Daoy (cell line): ENCODE results near the gene FADD. TPM values are rescaled to one million over a fixed set of nuclear protein-coding genes. Genes with fewer than 3 reads are reported as not detected.
"Not testable (repeated sequence)": the region's sequence is repeated elsewhere in the genome, so short reads cannot be mapped to it uniquely, and the experiment has no call there.

Experiments used
- DNase-seq: peaks from one replicate; pipeline ENCODE4 v3.0.0-alpha.2; 2015; ENCODE audit warnings: low read depth
- total RNA-seq: library from RNA; depleted of rRNA; stranded (reverse); fragments of >200 nt; shearing (Covaris generic); gene quantifications from 2 replicates; pipeline ENCODE4 v1.2.3, GENCODE V29; 2014

The FADD gene
- total RNA-seq, 1 experiment from 2014 or later: 59.3 TPM

DNA sequence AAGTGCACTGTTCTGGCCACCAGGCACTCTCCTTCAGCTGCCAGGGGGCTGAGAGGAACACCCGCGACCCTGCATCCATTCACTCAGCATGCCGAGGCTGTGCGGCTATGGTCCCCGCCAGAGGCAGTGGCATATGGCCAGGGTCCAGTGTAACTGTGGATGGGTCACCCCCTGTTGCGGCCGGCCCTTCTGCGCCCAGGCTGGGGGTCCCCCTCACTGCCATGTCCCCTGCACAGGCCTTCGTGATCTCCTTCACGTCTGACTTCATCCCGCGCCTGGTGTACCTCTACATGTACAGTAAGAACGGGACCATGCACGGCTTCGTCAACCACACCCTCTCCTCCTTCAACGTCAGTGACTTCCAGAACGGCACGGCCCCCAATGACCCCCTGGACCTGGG lies 20.8 kb upstream of the FADD start:
- no peak for DNase-seq

DNA sequence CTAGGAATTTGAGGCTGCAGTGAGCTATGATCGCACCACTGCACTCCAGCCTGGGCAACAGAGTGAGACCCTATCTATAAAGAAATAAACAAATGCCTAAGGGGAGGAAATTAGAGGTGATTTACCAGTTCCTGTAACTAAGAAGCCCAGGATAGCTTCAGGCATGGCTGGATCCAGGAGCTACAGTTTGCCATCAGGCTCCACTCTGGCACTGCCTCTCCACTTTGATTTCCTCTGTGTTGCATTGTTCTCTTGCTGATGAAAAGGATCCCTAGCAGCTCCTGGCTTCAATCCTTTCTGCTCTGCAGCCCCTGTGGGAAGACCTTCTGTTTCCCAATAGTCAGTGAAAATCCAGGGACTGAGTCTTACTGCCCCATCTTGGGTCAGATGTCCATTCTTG lies 20.1 kb upstream of the FADD start:
- DNase-seq: no peak

DNA sequence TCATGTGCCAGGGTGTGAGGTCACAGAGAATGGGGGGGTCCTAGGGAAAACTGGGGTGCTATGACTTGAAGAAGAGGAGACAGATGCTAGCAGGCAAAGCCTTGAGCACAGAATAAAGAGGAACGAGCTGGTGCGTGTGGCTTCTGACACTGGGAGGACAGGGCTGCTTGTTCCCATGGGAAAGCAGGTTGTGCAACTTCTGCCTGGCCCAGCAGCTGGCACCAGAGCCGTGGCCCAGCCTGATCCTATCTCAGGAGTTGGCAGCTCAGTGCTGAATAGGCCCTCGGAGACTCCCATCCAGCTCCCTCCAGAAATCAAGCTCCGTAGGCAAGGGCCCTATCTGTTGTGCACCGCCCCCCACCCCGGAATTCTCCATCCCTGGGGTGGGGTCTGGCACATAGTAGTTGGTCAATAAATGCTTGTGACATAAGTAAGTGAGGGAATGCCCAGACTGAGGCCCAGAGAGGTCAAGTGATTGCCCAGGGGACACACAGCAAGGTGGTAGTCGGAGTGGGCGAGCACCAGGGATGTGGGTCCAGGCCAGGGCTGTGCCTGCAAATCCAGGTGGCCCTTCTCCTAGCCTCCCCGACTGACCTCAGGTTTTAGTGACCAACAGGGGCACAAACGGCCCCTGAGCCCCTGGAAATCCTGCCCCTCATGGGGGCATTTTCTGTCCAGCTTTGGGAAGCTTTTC lies 19.5 kb upstream of the FADD start:
- no peak for DNase-seq

DNA sequence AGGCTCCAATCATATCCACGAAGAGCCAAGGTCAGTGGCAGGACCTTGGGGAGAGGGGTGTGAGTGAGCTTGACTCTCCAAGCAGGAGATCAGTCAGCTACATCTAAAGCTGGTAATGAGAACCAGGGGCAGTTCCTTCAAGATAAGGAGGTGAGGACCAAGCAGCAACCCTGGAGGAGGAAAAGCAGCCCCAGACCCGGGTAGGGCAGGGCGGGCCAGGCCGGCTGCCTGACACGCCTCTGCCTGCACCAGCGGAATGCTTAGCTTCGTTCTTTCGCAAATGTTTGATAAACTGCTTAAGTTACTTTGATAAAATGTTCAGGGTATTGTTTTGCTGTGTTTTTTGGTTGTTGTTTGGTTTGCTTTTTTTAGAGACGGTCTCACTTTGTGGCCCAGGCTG lies 18.7 kb upstream of the FADD start:
- DNase-seq: no peak

DNA sequence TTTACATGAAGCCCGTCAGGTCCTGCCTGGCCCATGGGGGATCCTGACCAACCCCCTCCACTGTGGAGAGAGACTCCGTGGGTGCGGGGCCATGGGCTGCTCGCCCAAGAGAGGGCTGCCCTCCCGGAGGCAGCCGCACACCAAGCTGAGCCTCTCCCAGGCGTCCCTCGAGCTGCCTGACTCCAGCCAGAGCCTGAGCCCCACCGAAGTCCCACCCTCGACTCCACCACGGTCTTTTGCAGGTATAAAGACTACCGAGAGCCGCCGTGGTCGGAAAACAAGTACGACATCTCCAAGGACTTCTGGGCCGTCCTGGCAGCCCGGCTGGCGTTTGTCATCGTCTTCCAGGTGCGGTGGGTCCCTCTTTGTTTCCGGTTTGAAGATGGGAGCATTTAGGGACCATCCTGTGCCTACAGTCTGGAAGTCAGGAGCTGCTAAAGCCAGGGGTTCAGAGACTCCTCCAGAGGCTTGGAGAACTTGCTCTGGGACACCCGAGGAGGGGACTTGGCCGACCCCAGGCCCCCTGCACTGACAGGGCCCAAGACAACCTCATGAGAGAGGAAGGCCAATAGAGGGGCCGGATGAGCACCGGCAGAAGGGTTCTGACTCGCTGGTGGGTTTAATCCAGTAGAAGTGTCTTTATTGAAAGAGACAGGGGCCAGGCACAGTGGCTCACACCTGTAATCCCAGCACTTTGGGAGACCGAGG lies 17.6 kb upstream of the FADD start:
- no peak for DNase-seq

DNA sequence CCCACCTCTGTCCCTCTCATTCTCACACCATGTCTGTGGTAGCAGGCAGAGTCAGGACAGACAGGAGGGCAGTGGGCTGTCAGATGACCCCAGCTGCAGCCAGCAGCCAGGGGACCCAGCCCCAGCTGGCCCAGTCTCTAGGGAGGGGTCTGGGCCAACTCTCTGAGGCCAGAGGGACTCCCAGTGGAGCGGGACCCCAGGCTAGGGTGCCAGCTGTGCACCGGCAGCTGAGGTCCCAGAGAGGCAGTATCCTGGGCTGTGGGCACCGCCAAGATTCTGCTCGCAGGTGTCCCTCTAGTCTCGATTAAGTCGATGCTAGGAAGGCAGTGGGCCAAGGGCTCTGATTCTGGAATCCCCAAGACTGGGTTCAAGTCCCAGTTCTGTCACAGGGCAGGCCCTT lies 16.7 kb upstream of the FADD start:
- DNase-seq: no peak

DNA sequence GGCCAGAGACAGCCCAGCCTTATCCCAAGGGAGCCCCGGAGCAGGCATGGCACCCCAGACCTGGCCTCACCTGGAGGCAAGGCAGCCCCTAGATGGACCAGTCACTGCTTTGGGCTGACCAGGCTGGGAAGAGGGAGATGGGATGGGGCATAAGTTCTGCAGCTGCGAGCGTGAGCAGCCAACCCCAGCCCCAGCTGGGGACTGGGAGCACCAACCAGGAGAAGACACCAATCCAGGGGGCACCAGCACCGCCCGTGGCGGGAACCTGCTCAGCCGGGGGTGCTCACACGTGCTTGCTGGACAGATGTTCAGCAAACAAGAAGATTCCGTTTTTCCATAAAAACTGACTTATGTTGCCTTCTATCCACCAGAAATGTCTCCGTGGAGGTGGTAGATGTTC lies 16.2 kb upstream of the FADD start:
- no peak for DNase-seq

DNA sequence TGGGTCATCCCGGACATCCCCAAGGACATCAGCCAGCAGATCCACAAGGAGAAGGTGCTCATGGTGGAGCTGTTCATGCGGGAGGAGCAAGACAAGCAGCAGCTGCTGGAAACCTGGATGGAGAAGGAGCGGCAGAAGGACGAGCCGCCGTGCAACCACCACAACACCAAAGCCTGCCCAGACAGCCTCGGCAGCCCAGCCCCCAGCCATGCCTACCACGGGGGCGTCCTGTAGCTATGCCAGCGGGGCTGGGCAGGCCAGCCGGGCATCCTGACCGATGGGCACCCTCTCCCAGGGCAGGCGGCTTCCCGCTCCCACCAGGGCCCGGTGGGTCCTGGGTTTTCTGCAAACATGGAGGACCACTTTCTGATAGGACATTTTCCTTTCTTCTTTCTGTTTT lies 15.3 kb upstream of the FADD start:
- DNase-seq: no peak

DNA sequence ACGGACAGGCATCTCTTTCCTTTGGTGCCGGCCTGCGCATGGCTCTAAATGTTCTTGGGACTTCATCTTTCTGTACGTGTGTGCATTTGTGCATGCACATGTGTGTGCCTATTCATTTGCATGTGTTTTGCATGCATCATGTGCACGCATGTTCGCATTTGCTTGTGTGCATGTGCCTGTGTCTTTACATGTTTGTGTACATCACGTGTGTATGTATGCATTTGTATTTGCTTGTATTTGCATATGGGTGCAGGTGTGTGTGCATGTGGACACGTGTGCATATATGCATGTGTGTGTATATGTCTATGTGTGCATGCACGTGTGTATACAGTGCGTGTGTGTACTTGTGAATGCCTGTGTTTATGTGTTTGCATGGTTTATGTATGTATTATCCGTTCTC lies 13.5 kb upstream of the FADD start:
- DNase-seq: no peak

DNA sequence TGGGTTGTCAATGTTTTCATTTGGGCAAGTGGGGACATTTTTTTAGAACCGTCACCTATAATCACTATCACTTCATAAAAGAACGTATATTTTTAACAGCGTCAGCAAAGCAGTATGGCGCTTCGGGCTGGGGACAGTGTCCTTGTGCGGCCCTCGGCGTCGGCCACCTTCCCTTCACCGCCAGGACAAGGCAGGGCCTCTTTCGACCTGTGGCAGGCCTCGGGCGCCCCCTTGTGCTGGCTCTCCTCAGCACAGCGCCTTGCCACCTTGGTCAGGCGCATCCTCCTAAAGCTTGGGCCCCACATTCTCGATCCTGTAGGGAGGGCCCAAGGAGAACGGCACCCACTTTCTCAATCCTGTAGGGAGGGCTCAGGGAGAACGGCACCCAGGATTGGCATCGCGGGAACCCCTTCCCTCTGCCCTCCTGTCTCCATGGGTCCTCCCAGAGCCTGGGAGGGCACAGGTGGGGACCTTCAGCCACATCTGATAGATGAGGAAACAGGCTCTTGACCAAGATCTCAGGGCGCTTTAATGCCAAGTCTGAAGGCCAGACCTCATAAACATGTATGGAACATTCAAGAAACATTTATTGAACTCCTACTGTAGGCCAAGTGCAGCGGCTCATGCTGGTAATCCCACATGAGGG lies 11.5 kb upstream of the FADD start:
- DNase-seq: peak; percentile 73

DNA sequence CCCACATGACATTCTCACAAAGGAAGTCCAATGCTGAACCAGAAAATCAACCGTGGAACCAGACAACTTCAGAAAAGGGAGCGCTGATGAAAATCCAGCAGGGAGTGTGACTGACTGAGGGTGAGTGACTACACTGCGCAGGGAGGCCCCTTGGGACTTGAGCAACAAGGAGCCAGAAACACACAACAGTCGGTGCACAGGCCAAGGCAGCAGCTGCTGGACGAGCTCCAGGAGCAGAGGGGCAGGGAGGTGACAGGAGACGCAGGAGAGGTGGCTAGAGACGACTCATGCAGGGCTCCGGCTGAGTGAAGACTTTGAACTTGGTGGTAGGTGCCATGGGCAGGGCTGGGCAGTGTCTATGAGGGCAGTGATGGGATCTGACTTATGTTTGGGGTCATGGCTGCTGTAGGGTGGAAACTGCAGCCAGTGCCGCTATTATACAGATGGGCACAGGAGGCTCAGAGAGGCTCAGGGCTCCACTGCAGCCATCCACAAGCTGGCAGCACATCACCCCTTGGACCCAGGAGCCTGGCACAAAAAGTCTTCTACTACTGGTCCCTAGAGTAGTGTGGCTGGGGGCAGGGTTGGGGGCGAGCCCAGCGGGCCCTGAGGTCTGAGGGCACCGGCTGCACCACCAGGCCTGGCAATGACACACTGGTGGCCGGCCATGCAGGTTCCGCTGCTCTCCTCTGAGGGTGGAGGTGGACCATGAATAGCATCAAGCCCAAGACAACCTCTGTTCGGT lies 10.3 kb upstream of the FADD start:
- no peak for DNase-seq

DNA sequence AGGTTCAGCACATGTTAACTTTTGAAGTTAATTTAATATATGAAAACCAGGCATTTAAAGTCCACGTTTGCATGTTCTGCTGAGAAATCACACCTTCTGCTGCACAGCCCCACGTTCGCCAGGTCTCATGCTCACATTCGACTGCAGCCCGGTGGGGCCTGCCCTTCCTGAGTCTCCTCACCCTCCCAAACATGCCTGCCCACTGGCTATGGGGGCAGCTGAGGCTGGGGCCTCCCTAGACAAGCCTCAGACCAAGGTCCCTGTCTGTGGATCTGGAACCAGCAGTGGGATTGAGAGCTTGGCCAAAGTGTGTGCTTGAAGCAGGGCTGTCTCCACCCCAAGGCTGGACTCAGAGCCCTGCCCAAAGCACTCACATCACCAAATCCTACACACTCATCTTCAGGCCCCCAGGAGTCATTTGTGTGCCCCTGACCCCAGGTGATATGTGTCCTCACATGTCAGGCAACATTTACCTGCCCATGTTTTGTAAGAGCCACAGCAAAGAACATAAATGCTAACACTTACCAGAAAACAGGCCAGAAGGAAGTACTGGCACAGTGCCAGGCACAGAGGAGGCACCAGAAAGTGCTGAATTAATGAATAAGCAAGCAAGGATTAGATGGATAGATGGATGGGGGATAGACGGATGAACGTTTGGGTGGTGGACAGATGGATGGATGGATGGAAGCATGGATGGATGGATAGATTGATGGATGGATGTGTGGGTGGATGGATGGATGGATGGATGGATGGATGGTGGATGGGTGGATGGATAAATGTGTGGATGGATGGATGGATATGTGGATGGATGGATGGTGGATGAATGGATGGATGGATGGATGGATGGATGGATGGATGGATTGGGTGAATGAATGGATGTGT lies 9.4 kb upstream of the FADD start:
- DNase-seq: no peak

DNA sequence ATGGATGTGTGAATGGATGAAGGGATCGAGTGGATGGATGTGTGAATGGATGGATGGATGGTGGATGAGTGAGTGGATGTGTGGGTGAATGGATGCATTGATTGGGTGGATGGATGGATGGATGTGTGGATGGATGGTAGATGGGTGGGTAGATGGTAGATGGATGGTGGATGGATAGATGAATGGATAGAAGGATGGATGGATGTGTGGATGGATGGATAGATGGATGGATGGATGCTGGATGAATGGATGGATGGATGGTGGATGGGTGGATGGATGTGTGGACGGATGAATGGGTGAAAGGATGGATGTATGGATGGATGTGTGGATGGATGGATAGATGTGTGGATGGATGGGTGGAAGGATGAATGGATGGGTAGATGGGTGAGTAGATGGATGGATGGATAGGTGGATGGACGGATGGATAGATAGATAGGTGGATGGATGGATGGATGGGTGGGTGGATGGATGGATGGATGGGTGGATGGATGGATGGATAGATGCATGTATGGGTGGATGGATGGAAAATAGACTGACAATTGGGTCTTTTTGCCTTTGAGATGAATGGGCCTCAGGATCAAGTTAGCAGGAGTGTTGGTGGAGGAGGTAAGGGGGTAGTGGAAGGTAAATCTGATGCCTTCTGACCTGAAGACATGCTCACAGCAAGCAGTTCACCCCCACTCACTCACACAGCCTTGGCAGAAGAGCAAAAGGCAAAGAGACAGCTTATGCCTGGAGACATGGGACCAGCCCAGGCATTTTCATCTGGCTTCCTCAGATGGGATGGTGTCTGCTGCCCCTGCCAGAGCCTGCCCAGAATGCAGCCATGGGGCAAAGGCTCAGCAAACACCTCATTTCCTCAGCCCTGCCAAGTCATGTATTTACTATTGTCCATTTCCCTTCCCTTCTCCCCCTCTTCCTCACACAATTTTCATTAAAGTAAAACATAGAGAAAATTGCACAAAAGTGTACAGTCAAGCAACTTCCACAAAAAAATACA lies 8.0 kb upstream of the FADD start:
- no peak for DNase-seq

DNA sequence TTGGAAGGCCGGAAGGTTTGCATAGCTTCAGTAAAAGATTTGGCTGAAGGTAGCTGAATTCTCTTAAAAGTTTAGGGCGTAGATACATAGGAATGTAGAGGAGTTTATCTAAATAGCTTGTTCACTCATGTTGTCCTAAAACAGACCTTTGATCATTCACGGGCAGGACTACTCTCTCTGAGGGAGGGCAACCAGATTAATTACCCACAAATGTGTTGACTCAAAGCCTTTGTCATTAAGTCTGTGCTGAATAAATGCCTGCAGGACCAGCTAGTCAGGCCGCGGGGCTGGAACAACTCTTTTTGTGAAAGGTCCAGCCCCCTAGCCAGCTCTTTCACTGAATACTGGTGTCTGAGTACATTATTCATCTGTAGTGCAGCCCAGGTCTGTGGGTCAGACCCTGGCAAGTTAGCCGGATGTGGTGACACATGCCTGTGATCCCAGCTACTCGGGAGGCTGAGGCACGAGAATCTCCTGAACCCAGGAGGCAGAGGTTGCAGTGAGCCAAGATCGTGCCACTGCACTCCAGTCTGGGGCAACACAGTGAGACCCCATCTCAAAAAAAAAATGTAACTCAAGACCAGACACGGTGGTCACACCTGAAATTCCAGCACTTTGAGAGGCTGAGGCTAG lies 2.8 kb upstream of the FADD start:
- DNase-seq: no peak

DNA sequence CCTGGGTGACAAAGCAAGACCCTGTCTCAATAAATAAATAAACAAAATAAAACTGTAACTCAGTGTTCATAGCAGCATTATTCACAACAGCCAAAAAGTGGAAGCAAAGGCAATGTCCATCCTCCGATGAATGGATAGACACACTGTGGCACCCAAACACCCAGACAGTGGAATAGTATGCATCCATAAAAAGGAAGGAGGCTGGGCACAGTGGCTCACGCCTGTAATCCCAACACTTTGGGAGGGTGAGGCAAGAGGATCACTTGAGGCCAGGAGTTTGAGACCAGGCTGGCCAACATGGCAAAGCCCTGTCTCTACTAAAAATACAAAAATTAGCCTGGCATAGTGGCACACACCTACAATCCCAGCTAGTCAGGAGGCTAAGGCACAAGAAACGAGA lies 2.0 kb upstream of the FADD start:
- not testable (repeated sequence) for DNase-seq

DNA sequence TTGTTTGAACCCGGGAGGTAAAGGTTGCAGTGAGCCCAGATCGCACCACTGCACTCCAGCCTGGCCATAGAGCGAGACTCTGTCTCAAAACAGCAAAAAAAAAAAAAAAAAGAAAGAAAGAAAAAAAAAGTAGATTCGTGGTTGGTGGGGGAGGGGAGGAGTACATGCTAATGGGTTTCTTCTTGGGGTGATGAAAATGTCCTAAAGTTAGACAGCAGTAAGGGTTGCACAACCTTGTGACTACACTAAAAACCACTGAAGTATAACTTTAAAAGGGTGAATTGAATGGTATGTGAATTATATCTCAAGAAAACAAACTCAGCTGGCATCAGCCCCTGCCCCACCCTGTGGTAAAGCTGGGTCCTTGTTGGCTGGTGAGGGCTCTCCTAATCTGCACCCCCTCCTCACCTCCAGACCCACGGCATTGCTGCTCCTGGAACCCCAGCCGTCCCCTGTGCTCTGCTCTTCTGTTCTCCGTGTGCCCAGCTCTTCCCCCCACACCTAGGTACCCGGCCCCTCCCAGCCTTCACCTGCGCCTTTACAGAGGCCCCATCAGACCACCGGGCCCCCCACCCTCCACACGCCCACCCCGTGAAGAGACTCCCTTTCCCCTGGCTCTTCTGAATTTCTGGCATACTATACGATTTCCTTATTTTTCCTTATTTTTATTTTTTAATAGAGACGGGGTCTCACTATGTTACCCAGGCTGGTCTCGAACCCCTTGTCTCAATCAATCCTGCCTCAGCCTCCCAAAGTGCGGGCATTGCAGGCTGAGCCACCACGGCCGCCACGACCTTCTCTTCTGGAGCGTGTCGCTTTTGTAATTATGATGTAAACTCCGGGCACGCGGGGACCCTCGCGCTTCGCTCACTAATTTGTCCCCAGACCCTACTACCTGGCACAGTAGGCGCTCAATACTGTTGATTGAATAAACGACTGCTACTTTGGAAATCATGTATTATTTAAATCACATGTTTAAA lies 924 bp upstream of the FADD start:
- DNase-seq: no peak

DNA sequence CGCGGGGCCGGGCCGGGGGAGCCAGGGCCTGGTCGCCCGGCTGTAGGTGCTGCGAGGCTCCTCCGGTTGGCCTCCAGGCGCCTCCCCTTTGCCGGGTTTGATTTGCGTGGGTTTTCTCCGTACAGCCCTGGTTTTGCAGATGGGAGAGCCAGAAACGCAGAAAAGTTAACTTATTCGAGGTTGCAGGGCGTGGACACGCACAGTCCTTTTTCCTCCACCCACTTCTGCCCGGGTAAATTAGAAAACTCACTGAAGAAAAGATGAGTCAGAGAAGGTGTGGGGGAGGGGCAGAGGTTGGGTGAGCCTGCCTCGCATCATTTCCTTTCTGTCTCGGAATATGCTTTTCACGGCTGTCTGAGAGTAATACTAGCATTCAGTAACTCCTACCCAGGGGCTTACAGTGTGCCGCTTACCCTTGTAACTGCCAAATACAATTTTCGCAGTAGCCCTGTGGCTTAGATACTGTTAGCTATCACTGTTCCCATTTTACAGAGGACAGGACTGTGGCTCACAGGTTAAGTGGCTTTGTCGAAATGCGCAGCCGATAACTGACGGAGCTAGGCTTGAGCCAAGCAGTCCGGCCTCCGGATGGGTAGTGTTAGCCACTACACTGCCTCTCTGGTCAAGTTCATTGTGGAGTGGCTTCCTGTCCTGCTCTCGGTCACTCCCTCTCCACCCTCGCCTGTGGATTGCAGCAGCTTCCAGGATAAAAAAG lies 812 bp downstream of the FADD start:
- peak; percentile 91 for DNase-seq

DNA sequence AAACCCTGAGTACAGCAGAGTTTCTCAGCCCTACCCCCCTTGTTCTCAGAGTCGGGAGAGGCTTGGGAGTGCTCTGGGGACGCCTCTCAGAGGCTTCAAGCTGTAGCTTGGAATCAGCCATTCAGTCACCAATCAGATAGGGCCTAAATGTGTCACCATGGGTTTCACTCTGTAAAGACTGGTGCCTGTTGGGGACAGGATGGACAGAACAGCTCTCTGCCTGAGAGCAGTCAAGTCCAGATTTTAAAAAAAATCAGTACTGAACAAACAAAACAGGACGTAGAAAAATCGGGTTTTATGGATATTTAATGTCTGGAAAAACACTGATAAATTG lies 1.3 kb downstream of the FADD start:
- DNase-seq: no peak
